Lung (tissue), 12 donors: ENCODE measurements around the gene LELP1. TPM values are rescaled to one million over a fixed set of nuclear protein-coding genes. Genes with fewer than 3 reads are reported as not detected.

ENCODE experiments used
- ATAC-seq: fragments of 200-7000 bp; cut with Tn5 transposase; one replicate; pipeline ENCODE4 v1.9.1; 2020; ENCODE audit warnings: moderate number of reproducible peaks; ENCODE audit not compliant: insufficient read depth, low FRiP score
- DNase-seq, 3 donors: peaks; one replicate each; pipeline ENCODE4 v3.0.0-alpha.2; 2013 to 2017
- H3K27ac ChIP-seq, 2 donors: one replicate each; pipeline ENCODE4 v1.5.1; 2013; ENCODE audit warnings: mild to moderate bottlenecking in 2 of 2, moderate library complexity in 2 of 2, control low read depth in 1 of 2, inconsistent platforms in 1 of 2, low read depth in 1 of 2, low read length in 1 of 2
- H3K27me3 ChIP-seq, 3 donors: one replicate each; pipeline ENCODE4 v1.5.1; 2013; ENCODE audit warnings: low read length in 2 of 3; ENCODE audit not compliant: control insufficient read depth in 3 of 3, insufficient read depth in 3 of 3
- H3K36me3 ChIP-seq, 4 donors: one replicate each; pipeline ENCODE4 v1.5.1; 2013; ENCODE audit warnings: low read length in 4 of 4, mild to moderate bottlenecking in 1 of 4, moderate library complexity in 1 of 4; ENCODE audit not compliant: control insufficient read depth in 4 of 4, insufficient read depth in 4 of 4
- H3K4me1 ChIP-seq, 5 donors: one replicate each; pipeline ENCODE4 v1.5.1; 2013; ENCODE audit warnings: low read length in 5 of 5, mild to moderate bottlenecking in 2 of 5, moderate library complexity in 1 of 5; ENCODE audit not compliant: control insufficient read depth in 5 of 5, insufficient read depth in 5 of 5
- H3K4me3 ChIP-seq: one replicate; pipeline ENCODE4 v1.5.1; 2013; ENCODE audit warnings: mild to moderate bottlenecking, control low read depth, moderate library complexity
- H3K9ac ChIP-seq, 2 donors: one replicate each; pipeline ENCODE4 v1.5.1; 2013; ENCODE audit warnings: low read length in 2 of 2, control low read depth in 1 of 2; ENCODE audit not compliant: insufficient read depth in 1 of 2
- H3K9me3 ChIP-seq, 4 donors: one replicate each; pipeline ENCODE4 v1.5.1; 2013; ENCODE audit warnings: low read length in 3 of 4, mild to moderate bottlenecking in 1 of 4, moderate library complexity in 1 of 4; ENCODE audit not compliant: control insufficient read depth in 4 of 4, insufficient read depth in 3 of 4
- CTCF ChIP-seq: IDR thresholded peaks from 2 replicates; pipeline ENCODE4 v1.5.1; 2012; ENCODE audit warnings: mild to moderate bottlenecking; ENCODE audit errors: control extremely low read depth, extremely low read depth
- WGBS, 2 donors: extraction: QIAGEN DNeasy Blood & Tissue Kit; methylation state at CpG; one replicate each; pipeline ENCODE4 v1.1.7; 2013; 5-methylcytosine and 5-hydroxymethylcytosine counted together
- polyA plus RNA-seq, 2 donors: library from polyadenylated mRNA; stranded (reverse); fragments of 200-250 nt; gene quantifications; one replicate each; pipeline ENCODE4 v1.2.1, GENCODE V29; 2013
- total RNA-seq, 2 donors: library from RNA; depleted of rRNA in 1 of 2; stranded (reverse); fragments of >200 nt in 1 of 2; gene quantifications; one replicate each; pipeline ENCODE4 v1.2.1, GENCODE V29; 2014 to 2021
- donor health status: control.
- donor health status: control.
- donor health status: Bipolar disorder and iron deficiency.
- donor health status: healthy.
- donor health status: DM: yes; HTN: yes; CAD: no.

LELP1 gene
- total and polyA plus RNA-seq, 4 donors = not detected

- peaks cover 0 to 3% (median 0%) of the 10 kb centered on the region in 4 donors for H3K9me3 ChIP-seq
- WGBS, 2 donors = 42 to 79% methylated on average over 1 of the region's 1 CpG
- H3K9ac ChIP-seq = no peak overlapping the region
- no peak for TF ChIP-seq CTCF
- DNase-seq = no peak
- H3K27ac ChIP-seq = no peak overlapping the region
- H3K27me3 ChIP-seq = peaks cover 0 to 11% (median 7%) of the 10 kb centered on the region in 3 donors
- no peak for ATAC-seq
- no peaks in the 10 kb centered on the region for H3K4me1 ChIP-seq
- no peaks in the 10 kb centered on the region for H3K36me3 ChIP-seq
- no peak overlapping the region for H3K4me3 ChIP-seq
These were observed 50.5 kb downstream of the LELP1 start for GRCh38 chr1:153253693-153254092.

Other genes starting within 250 kb of the LELP1 start
- not detected for gene SPRR4, start 232.8 kb upstream of the LELP1 start, total RNA-seq
- not detected for gene SPRR4, start 232.8 kb upstream of the LELP1 start, polyA plus RNA-seq
- gene SPRR1A, start 219.3 kb upstream of the LELP1 start, total RNA-seq = not detected
- not detected for gene SPRR1A, start 219.3 kb upstream of the LELP1 start, polyA plus RNA-seq
- 1 to 10 TPM in 1 of 2 donors, not detected in 1; 1.9 TPM for gene SPRR3, start 201.7 kb upstream of the LELP1 start, total RNA-seq
- gene SPRR3, start 201.7 kb upstream of the LELP1 start, polyA plus RNA-seq = 1 to 10 TPM in 1 of 2 donors, under 1 TPM in 1; 0.50 to 1.2 TPM
- gene SPRR1B, start 172.2 kb upstream of the LELP1 start, total RNA-seq = not detected
- gene SPRR1B, start 172.2 kb upstream of the LELP1 start, polyA plus RNA-seq = 1 to 10 TPM in 1 of 2 donors, under 1 TPM in 1; 0.31 to 1.9 TPM
- not detected for gene SPRR2D, start 162.3 kb upstream of the LELP1 start, total RNA-seq
- gene SPRR2D, start 162.3 kb upstream of the LELP1 start, polyA plus RNA-seq = 1 to 10 TPM; 1.0 to 2.5 TPM
- under 1 TPM in 1 of 2 donors, not detected in 1; 0.82 TPM for gene SPRR2A, start 145.9 kb upstream of the LELP1 start, total RNA-seq
- gene SPRR2A, start 145.9 kb upstream of the LELP1 start, polyA plus RNA-seq = 1 to 10 TPM in 1 of 2 donors, not detected in 1; 4.5 TPM
- gene SPRR2B, start 131.8 kb upstream of the LELP1 start, total RNA-seq = not detected
- not detected for gene SPRR2B, start 131.8 kb upstream of the LELP1 start, polyA plus RNA-seq
- not detected for gene SPRR2E, start 108.9 kb upstream of the LELP1 start, total RNA-seq
- under 1 TPM; 0.33 to 0.60 TPM for gene SPRR2E, start 108.9 kb upstream of the LELP1 start, polyA plus RNA-seq
- gene SPRR2F, start 89.9 kb upstream of the LELP1 start, total RNA-seq = not detected
- gene SPRR2F, start 89.9 kb upstream of the LELP1 start, polyA plus RNA-seq = under 1 TPM in 1 of 2 donors, not detected in 1; 0.73 TPM
- not detected for gene SPRR2G, start 52.5 kb upstream of the LELP1 start, total RNA-seq
- gene SPRR2G, start 52.5 kb upstream of the LELP1 start, polyA plus RNA-seq = not detected
- not detected for gene PRR9, start 14.2 kb downstream of the LELP1 start, total RNA-seq
- gene PRR9, start 14.2 kb downstream of the LELP1 start, polyA plus RNA-seq = under 1 TPM in 1 of 2 donors, not detected in 1; 0.22 TPM
- not detected for gene LORICRIN, start 56.3 kb downstream of the LELP1 start, total RNA-seq
- not detected for gene LORICRIN, start 56.3 kb downstream of the LELP1 start, polyA plus RNA-seq
- gene PGLYRP3, start 109.5 kb downstream of the LELP1 start, total RNA-seq = not detected
- gene PGLYRP3, start 109.5 kb downstream of the LELP1 start, polyA plus RNA-seq = not detected
- 1 to 10 TPM; 1.0 to 3.1 TPM for gene PGLYRP4, start 145.4 kb downstream of the LELP1 start, total RNA-seq
- gene PGLYRP4, start 145.4 kb downstream of the LELP1 start, polyA plus RNA-seq = 1 to 10 TPM in 1 of 2 donors, under 1 TPM in 1; 0.18 to 1.0 TPM
- gene S100A9, start 154.4 kb downstream of the LELP1 start, total RNA-seq = 100 to 1,000 TPM; 394 to 769 TPM
- over 10,000 TPM in 1 of 2 donors, 100 to 1,000 TPM in 1; 550 to 16,342 TPM for gene S100A9, start 154.4 kb downstream of the LELP1 start, polyA plus RNA-seq
- 10 to 100 TPM; 14.9 to 31.7 TPM for gene S100A12, start 172.2 kb downstream of the LELP1 start, total RNA-seq
- gene S100A12, start 172.2 kb downstream of the LELP1 start, polyA plus RNA-seq = 1,000 to 10,000 TPM in 1 of 2 donors, 10 to 100 TPM in 1; 43.9 to 1,191 TPM
- 100 to 1,000 TPM in 1 of 2 donors, 10 to 100 TPM in 1; 69.8 to 556 TPM for gene S100A8, start 187.6 kb downstream of the LELP1 start, total RNA-seq
- 1,000 to 10,000 TPM in 1 of 2 donors, 100 to 1,000 TPM in 1; 623 to 6,695 TPM for gene S100A8, start 187.6 kb downstream of the LELP1 start, polyA plus RNA-seq
- gene S100A7A, start 213.1 kb downstream of the LELP1 start, total RNA-seq = not detected
- not detected for gene S100A7A, start 213.1 kb downstream of the LELP1 start, polyA plus RNA-seq